Suppressor macrophage treated with lipopolysaccharide for 1 hour (primary cell): Measurements from ENCODE around the gene TASP1.
"Not testable (repeated sequence)": the region's sequence is repeated elsewhere in the genome, so short reads cannot be mapped to it uniquely, and the experiment has no call there.

Experiments used
- DNase-seq, 3 donors: peaks; one replicate each; pipeline ENCODE4 v3.0.0-alpha.2; 2020 to 2022

The TASP1 gene

GRCh38 chr20:13638496-13639149, at the start of gene TASP1:
TSS of gene TASP1 (minus strand) at chr20:13638932. CDS start at chr20:13630078, 8,854 bp downstream.
- DNase-seq, result peak; percentile 96 to 97 (median 97)

GRCh38 chr20:13687815-13688214, 49.1 kb upstream of the TASP1 start:
- DNase-seq, result no peak

GRCh38 chr20:13685623-13686022, 46.9 kb upstream of the TASP1 start:
- DNase-seq, result no peak

GRCh38 chr20:13684566-13685222, 46.0 kb upstream of the TASP1 start:
- DNase-seq, result peak in 1 of 3 donors; percentile 4

- no peak for DNase-seq
Measured at GRCh38 chr20:13683833-13684232, 45.1 kb upstream of the TASP1 start.

GRCh38 chr20:13681248-13682125, 42.8 kb upstream of the TASP1 start:
- DNase-seq, result no peak

GRCh38 chr20:13678944-13679343, 40.2 kb upstream of the TASP1 start:
- no peak for DNase-seq

- DNase-seq, result no peak
Measured at GRCh38 chr20:13677241-13677640, 38.5 kb upstream of the TASP1 start.

GRCh38 chr20:13676682-13677081, 38.0 kb upstream of the TASP1 start:
- DNase-seq, result no peak

GRCh38 chr20:13672690-13673089, 34.0 kb upstream of the TASP1 start:
- DNase-seq, result no peak

GRCh38 chr20:13671916-13672378, 33.2 kb upstream of the TASP1 start:
- no peak for DNase-seq

- no peak for DNase-seq
Measured at GRCh38 chr20:13671512-13671911, 32.8 kb upstream of the TASP1 start.

GRCh38 chr20:13670160-13670559, 31.4 kb upstream of the TASP1 start:
- DNase-seq, result no peak

- DNase-seq, result no peak
Measured at GRCh38 chr20:13665709-13666395, 27.1 kb upstream of the TASP1 start.

GRCh38 chr20:13661070-13661685, 22.4 kb upstream of the TASP1 start:
- DNase-seq, result no peak

- peak in 2 of 3 donors; percentile 17 to 34 for DNase-seq
Measured at GRCh38 chr20:13659288-13659687, 20.6 kb upstream of the TASP1 start.

GRCh38 chr20:13658060-13658459, 19.3 kb upstream of the TASP1 start:
- DNase-seq, result not testable (repeated sequence)

GRCh38 chr20:13656721-13657368, 18.1 kb upstream of the TASP1 start:
- no peak for DNase-seq

- DNase-seq, result no peak
Measured at GRCh38 chr20:13654463-13655023, 15.8 kb upstream of the TASP1 start.

GRCh38 chr20:13650474-13650873, 11.7 kb upstream of the TASP1 start:
- DNase-seq, result no peak
